AG04450 (cell line): ENCODE data around the gene PAIP2. TPM values are rescaled to one million over a fixed set of nuclear protein-coding genes. Genes with fewer than 3 reads are reported as not detected.

Experiments
- CTCF ChIA-PET: fragments of 300-600, 350-600 bp; formaldehyde crosslinking; extraction: SDS; loops from one replicate; lab custom pipeline; 2022; ENCODE audit warnings: antibody characterized with exemption, inconsistent platforms; lab: Charles Lee
- POLR2A ChIA-PET: fragments of 350-600 bp; formaldehyde crosslinking; extraction: SDS; loops from one replicate; lab custom pipeline; 2021; ENCODE audit warnings: antibody characterized with exemption, inconsistent platforms; lab: Yijun Ruan, JAX
- DNase-seq: peaks from one replicate; pipeline ENCODE4 v3.0.0-alpha.2; 2011; ENCODE audit warnings: low read depth, low spot score
- H3K27ac ChIP-seq: one replicate; pipeline ENCODE4 v1.5.1; 2012; ENCODE audit warnings: low read depth, low read length, control low read depth
- H3K27me3 ChIP-seq: one replicate; pipeline ENCODE4 v1.6.0; 2012; ENCODE audit warnings: low read length; ENCODE audit not compliant: control insufficient read depth, insufficient read depth
- H3K4me3 ChIP-seq: 2 replicates; pipeline ENCODE4 v1.5.1; 2011; ENCODE audit warnings: mild to moderate bottlenecking, low read depth, low read length, control low read depth
- H3K9me3 ChIP-seq: 2 replicates; pipeline ENCODE4 v1.5.1; 2012; ENCODE audit warnings: low read length; ENCODE audit not compliant: control insufficient read depth, insufficient read depth
- CTCF ChIP-seq: IDR thresholded peaks from 2 replicates; pipeline ENCODE4 v1.5.1; 2011; ENCODE audit warnings: low read depth, low read length, control low read depth, inconsistent platforms
- polyA plus RNA-seq: library from polyadenylated mRNA; depleted of rRNA; stranded (reverse); fragments of >200 nt; gene quantifications from 2 replicates; pipeline ENCODE4 v1.2.3, GENCODE V29; 2011

PAIP2 gene
- polyA plus RNA-seq, 1 experiment = 113 TPM

- POLR2A ChIA-PET = no interaction called here
- CTCF ChIA-PET = no interaction called here
- Histone ChIP-seq H3K27me3 (peaks cover 4% of the 10 kb centered on the region), H3K9me3 (no peaks in the 10 kb centered on the region), H3K4me3 (no peak overlapping the region), H3K27ac (no peak overlapping the region)
- DNase-seq = no peak
- no peak for TF ChIP-seq CTCF
Observed at GRCh38 chr5:139399501-139400121, 58.0 kb downstream of the PAIP2 start.

GRCh38 chr5:139401546-139401945 lies 59.9 kb downstream of the PAIP2 start:
- POLR2A ChIA-PET = no interaction called here
- no peak overlapping the region for H3K4me3 ChIP-seq
- no peak for TF ChIP-seq CTCF
- no peaks in the 10 kb centered on the region for H3K27me3 ChIP-seq
- no peaks in the 10 kb centered on the region for H3K9me3 ChIP-seq
- H3K27ac ChIP-seq = no peak overlapping the region
- CTCF ChIA-PET = interaction anchor here (1.1 to 1.6 kb wide), 2 partner anchors 10 to 179 kb away, joined by 3 to 4 read pairs; no protein-coding TSS in a partner anchor
- DNase-seq = no peak

- Histone ChIP-seq H3K27ac (no peak overlapping the region), H3K9me3 (no peaks in the 10 kb centered on the region), H3K27me3 (no peaks in the 10 kb centered on the region), H3K4me3 (no peak overlapping the region)
- no peak for DNase-seq
- ChIA-PET CTCF (interaction anchor here (0.7 to 1.8 kb wide), 4 partner anchors 9 to 809 kb away, joined by 3 to 6 read pairs (median 4); no protein-coding TSS in a partner anchor), POLR2A (no interaction called here)
- TF ChIP-seq CTCF = no peak; the same call in 1 of the 2 replicates
Observed at GRCh38 chr5:139402561-139403158, 61.0 kb downstream of the PAIP2 start.

- Histone ChIP-seq H3K27ac (peak overlapping the region; percentile 97), H3K27me3 (no peaks in the 10 kb centered on the region), H3K4me3 (peak overlapping the region; percentile 71), H3K9me3 (no peaks in the 10 kb centered on the region)
- no peak for TF ChIP-seq CTCF
- no peak for DNase-seq
- POLR2A ChIA-PET = interaction anchor here (0.7 to 1.3 kb wide), 2 partner anchors 61 to 110 kb away, joined by 3 to 6 read pairs; partner anchors contain the start of genes MATR3 and PAIP2
- CTCF ChIA-PET = interaction anchor here (0.7 to 1.8 kb wide), 4 partner anchors 10 to 810 kb away, joined by 3 to 6 read pairs (median 3); no protein-coding TSS in a partner anchor
Observed at GRCh38 chr5:139403418-139403786, 61.7 kb downstream of the PAIP2 start.
